HG02943 (cell line): Measurements from ENCODE around the gene ZNF576.
"Not testable (repeated sequence)": the region's sequence is repeated elsewhere in the genome, so short reads cannot be mapped to it uniquely, and the experiment has no call there.

Experiments used
- ATAC-seq: cut with Tn5 transposase; IDR thresholded peaks from one replicate; pipeline ENCODE4 v1.9.1; 2021; ENCODE audit warnings: mild to moderate bottlenecking, low read depth, moderate library complexity; ENCODE audit not compliant: unreplicated experiment

The ZNF576 gene

DNA sequence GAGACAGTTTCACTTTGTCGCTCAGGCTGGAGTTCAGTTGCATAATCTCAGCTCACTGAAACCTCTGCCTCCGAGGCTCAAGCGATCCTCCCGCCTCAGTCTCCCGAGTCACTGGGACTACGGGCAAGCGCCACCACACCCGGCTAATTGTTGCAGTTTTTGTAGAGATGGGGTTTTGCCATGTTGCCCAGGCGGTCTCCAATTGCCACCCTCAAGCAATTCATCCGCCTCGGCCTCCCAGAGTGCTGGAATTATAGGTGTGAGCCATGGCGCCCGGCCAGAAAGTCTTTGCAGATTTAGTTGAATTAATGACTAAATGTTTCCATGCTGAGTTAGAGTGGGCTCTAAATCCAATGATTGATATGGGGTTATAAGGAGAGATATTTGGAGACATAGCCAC is 47.8 kb downstream of the ZNF576 start:
- no peak for ATAC-seq

DNA sequence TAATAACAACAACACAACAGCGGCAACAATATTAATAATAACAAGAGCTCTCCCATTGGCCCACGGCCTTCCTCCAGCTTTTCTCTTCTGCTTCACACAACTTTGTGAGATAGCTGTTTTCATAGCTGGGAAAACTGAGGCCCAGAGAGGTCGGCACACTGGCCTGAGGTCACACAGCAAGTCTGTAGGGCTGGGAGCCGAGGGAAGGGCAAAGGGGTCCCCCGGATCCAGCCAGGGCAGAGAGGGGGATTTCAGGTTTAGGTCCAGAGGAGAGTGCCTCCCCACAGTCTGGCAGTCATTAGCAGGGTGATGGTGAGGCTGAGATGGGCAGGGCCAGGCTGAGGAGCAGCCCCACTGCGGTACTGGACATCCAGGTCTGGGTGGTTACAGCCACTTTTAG is 52.2 kb downstream of the ZNF576 start:
- no peak for ATAC-seq

DNA sequence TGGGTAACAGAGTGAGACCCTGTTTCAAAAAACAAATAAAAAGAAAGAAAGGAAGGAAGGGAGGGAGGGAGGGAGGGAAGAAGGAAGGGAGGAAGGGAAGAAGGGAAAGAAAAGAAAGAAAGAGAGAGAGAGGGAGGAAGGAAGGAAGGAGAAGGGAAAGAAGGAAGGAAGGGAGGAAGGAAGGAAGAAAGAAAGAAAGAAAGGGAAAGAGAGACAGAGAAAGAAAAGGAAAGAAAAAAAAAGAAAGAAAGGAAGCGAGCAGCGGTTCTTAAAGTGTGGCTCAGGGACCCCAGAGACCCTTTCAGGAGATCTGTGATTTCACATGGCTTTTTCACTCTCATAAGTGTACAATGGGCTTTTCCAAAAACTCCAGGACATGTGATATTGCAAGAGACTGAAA is 53.1 kb downstream of the ZNF576 start:
- ATAC-seq = no peak

DNA sequence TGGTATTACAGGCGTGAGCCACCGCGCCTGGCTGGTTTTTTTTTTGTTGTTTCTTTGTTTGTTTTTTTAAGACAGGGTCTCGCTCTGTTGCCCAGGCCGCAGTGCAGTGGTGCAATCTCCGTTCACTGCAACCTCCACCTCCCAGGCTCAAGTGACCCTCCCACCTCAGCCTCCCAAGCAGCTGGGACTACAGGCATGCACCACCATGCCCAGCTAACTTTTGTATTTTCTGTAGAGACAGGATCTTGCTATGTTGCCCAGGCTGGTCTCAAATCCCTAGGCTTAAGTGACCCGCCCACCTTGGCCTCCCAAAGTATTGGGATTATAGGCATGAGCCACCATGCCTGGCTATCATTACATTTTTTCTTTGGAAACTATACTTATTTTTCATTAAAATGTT is 53.9 kb downstream of the ZNF576 start:
- ATAC-seq = not testable (repeated sequence)
